NOMO-1 (cell line): ENCODE measurements around the gene DOK4.
A peak's percentile ranks its signal among the peaks of the same experiment; 100 is the strongest.

ENCODE experiments used
- DNase-seq, 2 experiments: peaks; one replicate each; lab custom pipeline; 2025; ENCODE audit not compliant: unreplicated experiment in 2 of 2; lab: John Stamatoyannopoulos, UW

DOK4 gene

DNA sequence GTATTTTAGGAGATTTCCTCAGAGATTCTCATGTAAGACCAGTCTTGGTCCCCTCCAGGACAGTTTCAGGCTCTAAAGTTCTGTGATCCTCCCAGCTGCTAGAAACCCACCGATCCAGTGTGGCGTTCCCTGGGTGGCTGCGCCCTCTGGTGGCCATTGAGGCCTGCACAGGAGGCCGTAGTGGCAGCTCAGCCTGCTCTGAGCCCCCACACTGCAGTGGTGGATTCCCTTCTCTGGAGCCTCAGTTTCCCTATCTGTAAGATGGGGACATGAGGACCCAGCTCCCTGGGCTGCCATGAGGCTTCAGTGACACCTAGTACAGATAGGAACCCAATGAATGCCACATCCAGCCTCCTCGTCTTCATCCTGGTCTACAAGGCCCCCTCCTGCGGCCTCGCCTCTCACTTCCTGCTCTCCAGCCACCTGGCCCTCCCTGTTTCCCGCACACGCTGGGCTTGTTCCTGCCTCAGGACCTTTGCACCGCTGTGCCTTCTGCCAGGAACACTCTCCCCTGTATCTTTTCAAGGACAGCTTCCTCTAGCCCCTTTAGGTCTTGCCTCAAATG, 33.6 kb upstream of the DOK4 start:
- peak; percentile 18 to 46 for DNase-seq

DNA sequence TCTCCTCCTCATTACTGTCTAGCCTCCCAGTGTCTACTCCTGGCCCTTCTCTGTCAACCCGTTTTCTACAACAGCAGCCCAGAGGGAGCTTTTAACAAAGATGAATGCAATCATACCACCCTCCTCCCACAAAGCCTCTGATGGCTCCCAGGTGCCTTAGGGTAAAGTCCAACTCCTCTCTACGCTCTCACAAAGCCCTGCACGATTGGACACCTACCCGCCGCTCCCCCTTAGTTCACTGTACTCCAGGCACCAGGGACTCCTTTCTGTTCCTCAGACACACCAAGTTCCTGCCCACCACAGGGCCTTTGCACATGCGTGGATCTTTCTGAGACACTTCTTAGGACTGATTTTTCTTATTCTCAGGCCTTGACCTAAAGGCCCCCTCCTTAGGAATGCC, 32.6 kb upstream of the DOK4 start:
- DNase-seq, result no peak

DNA sequence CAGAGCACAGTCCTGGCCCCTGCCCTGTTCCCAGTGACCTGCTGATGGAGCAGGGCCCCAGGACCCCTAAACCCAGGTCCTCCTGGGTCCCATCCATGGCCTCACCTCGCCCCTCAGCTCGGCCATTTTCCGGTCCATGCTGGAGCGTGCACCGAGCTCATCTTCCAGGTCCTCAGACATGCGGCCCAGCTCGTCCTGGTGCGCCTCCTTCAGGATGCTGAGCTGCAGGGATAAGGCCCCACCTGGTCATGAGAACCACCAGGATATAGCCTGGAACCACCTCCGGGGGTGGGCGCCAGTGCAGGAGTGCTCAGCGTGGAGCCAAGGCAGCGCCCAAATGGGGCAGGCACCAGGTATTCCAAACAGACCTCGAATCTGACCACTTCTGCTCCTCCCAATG, 32.2 kb upstream of the DOK4 start:
- no peak for DNase-seq

DNA sequence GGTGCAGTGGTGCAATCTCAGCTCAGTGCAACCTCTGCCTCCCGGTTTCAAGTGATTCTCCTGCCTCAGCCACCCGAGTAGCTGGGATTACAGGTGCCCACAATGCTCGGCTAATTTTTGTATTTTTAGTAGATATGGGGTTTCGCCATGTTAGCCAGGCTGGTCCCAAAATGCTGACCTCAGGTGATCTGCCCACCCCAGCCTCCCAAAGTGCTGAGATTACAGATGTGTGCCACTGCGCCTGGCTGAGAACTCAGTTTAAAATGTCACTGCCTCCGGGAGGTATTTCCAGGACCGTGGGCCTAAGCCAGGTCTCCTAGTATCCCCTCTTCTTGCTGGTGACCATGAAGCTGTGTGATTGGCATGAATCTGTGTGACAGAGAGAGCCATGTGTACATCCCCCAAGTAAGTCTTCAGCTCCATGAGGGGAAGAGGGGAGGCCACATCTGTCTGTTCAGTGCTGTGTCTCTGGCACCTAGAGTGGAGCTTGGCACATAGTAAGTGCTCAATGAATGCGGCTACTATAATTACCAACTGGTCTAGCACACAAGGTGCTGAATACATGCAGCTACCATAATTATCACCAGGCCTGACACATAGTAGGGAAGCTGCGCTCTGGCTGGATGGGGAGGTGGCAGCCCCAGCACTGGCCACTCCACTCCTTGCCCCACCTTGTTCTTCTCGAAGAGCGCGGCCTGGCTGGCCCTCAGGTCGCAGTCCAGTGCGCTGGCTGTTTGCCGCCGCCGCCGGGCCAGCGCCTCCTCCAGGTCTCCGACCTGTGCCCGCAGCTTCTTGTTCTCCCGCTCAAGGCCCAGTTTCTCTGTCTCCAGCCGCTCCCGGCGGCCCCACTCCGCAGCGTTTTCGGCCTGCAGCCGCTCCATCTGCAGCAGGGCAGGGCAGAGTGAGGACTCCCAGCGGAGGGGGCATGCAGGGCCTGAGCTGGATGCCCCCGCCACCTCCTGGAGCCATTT, 31.4 kb upstream of the DOK4 start:
- no peak for DNase-seq

DNA sequence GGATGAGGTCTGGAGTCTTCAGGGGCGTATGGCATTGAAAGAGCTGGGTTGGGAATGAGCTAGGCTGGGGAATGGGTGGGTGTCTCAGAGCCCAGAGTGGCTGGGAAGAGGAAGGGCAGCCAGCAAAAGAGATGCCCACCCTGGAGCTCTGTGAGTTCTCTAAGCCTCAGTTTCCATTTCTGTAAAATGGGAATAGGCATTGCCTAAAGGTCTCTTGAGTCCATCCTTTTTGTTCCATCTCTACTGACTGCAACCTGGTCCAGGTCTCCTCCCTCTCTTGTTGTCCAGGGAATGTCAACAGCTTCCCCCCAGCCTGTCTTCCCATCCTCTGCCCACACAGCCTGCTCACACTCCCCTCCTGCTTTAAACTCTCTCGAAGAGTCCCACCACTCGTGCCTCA, 30.5 kb upstream of the DOK4 start:
- DNase-seq, result no peak

DNA sequence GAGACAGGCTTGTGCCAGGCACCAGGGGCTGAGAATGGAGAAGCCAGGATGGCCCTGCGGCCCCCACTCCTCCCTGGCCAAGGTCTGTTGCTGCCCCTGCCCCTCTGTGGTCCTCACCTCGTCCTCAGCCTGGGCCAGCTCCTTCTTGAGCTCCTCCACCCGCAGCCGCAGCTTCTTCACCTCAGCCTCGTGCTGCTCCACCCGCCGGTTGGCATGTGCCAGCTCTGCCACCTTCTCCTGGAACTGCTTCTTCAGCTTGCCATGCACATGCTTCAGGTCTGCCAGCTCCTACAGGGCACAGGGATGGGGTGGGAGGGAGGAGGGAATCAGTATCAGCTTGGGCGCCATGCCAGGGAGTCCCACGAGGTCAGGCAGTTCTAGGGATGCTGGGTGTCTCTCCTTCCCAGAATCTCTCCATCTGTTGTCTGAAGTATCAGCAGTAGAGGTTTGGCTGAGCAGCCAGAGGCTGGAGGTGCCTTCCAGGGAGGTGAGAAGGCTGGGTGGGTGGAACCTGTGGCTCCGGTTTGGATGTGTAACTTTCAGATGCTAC, 30.0 kb upstream of the DOK4 start:
- no peak for DNase-seq

DNA sequence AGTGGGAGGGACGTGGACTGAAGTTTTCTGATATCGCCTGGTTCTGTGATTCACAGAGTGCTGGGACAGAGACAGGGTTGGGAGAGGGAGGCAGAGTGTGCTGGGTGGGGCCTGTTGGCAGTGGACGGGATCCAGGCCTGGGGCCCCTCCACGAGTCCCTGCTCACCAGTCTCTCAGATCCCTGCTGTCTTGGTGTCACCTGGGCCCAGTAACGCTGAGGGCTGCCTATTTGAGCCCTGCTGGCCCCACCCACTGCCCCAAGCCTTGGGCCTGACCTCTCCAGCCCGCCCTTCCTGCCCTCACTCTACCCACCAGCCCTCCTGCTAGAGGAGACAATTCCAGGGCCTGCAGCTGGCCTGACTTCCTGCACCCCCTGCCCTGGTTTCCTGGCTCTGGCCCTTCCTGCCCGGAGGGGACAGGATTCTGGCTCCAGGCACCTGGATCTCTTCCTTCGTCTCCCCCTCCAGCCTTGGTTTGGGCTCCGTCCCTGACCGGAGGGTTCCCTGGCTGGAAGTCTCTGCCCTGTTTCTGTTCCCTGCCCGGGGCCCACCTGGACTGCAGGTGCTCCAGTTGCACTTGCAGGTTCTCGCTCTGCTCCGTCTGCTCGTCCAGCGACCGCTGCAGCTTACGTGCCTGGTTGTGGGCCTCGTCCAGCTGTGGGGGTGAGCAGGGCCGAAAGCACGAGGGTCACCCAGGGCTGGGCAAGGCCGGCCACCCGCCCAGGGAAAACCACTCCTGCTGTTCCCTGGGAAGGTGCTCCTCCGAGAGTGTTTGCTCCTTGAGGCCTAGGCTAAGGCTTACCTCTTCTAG, 28.7 kb upstream of the DOK4 start:
- DNase-seq, result no peak

DNA sequence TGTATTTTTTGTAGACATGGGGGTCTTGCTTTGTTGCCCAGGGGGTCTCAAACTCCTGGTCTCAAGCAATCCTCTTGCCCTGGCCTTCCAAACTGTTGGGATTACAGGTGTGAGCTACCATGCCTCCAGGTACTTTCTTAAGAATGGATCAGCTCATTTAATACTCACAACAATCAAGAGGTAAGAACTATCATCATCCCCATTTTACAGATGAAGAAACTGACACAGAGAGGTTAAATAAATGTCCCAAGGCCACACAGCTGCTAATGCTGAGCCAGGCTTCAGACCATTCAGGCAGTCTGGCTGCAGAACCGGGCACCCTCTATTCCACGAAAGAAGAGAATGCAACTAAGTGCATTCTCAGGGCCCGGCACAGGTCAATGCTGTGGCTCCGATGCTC, 28.1 kb upstream of the DOK4 start:
- no peak for DNase-seq

DNA sequence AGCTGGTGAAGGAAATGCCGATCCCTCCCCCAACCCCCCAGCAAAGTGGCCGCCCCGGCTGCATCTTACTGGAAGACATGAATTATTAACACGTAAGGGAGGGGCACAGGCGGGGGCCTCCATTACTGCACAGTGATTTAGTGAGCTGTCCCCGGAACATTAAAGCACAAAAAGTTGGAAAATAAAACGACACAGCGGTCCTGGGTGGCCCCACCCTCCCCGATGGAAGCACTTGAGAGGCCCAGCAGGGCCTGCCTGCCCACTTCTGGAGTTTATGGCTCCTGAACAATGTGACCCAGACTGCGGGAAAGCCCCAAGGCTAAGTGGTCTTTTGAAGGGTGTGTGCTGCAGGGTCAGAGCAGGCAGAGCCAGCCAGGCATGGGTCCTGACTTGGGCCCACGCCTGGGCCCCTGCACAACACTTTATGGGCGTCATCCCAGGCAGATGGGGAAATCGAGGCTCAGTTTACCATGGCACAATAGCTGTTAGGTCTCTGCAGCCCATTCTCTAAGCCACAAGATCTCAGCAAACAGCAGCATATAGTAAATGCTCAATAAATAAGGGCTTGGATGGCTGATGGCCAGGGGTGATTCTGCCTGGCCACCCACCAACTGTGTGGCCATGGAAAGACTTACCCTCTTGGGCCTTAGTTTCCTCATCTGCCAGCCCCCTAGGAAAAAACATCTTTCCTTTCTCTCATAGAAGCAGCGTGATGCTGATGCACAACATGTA, 27.2 kb upstream of the DOK4 start:
- DNase-seq, result no peak

DNA sequence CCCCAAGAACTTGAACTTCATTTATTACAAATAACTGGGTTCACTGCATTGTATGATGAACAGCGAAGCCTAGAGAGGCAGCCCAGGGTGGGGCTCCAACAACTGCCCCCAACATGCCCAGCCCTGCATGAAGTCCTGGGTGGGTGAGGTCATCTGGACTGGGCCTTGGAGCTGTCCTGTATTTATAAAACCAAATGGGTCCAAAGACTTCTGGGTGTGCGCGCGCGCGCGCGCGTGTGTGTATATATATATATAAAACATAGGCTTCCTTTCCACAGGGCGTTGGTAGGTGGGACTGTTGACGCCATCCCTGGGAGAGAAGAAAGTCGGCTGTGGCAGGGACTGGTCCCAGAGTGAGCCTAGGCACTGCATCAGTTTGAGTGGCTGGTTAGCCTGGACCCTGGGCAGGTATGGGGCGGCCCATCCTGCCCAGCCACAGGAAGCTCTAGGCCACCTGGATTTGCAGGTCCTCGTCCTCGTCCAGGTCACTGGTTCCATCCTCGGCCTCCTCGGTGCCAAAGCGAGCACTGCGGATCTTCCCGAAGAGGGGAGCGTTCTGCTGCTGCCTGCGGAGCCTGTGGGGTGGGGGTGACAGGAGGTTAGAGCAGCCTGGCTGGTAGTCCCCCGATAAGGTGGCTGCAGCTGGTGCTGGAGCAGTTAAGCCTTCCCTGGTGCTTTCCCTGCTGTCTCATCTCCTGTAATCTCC, 26.2 kb upstream of the DOK4 start:
- no peak for DNase-seq

DNA sequence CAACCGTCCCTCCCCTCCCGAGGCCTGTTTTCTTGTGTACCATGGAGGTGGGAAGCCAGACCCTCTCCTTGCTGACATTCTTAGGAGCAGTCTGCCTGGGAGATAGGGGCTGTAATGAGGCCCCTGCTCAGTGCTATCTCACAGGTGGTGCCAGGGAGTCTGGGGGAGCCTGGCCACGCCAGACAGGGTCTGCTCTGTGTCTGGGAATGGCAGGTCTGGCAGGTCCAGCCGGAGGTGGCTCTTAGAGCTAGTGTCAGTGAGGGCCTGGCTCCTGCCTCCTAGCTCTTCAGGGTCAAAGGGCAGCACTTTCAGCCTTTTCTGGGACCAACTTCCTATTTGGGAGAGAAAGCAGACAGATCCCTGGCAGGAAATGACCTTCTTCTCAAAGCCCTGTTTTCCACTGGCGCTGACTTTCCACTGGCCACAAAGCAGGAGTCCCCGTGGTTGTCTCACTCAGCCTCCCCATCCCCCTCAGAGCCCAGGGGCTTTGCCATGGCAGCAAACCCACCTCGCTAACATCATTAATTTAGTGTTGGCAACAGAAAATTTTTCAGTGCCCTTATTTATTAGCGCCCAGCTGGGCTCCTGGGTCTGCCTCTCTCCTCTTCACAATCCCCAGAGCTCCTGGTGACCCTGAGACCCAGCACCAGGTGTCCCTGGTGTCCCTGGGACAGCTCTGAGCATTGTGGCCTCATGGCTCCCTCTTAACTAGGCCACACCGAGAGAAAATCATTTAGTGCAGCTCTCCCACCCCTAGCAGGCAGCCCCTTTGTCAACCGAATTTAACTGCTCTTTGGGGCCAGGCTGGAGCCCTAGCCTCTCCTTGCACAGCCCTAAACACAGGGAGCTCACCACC, 24.0 kb upstream of the DOK4 start:
- no peak for DNase-seq

DNA sequence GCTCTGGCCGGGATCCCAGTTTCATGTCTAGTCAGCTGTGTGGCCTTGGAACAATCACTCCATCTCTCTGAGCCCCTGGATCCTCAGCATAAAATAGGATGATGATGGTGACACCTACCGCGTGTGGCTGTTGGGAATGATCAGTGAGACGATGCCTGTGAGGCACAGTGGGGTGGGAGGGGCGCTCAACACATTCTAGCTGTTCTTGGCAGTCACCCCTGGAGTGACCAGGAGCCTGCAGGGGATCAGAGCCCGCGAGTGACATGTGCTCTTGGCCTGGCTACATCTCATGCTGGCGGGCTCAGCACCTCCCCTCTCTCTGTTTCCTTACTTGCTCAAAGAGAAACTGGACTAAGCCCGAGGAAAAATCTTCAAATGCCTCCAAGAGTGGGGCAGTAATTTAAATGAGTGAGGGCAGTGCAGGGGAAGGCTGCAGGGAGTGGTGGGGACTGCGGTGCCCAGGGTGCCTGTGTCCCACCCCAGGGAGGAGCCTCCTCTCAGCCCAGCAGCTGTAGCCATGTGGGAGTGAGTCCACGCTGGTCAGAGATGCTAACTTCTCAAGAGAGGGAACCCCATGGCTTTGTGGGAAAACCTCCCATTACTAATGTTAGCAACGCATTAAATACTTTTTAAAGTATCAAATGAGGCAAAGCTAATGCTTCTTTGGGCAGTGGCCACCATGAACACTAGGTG, 23.1 kb upstream of the DOK4 start:
- DNase-seq, result no peak

DNA sequence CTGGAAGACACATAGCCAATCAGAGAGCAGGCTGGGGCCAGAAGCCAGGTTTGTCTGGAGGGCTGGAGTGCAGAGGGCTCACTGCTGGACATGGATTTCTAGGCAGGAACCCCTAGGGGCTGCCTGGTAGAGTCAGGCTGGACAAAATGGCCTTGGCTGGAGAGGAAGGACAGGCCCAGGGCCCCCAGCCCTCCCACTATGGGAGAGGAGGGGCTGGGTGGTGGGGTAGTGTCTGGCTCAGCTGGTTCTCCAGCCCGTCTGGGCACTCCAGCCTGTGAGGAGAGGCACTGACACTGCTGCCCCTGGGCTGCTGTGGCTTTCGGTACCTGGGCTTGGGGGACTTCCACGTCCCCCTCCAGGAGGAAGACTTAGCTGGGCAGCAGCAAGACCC, 21.7 kb upstream of the DOK4 start:
- no peak for DNase-seq

DNA sequence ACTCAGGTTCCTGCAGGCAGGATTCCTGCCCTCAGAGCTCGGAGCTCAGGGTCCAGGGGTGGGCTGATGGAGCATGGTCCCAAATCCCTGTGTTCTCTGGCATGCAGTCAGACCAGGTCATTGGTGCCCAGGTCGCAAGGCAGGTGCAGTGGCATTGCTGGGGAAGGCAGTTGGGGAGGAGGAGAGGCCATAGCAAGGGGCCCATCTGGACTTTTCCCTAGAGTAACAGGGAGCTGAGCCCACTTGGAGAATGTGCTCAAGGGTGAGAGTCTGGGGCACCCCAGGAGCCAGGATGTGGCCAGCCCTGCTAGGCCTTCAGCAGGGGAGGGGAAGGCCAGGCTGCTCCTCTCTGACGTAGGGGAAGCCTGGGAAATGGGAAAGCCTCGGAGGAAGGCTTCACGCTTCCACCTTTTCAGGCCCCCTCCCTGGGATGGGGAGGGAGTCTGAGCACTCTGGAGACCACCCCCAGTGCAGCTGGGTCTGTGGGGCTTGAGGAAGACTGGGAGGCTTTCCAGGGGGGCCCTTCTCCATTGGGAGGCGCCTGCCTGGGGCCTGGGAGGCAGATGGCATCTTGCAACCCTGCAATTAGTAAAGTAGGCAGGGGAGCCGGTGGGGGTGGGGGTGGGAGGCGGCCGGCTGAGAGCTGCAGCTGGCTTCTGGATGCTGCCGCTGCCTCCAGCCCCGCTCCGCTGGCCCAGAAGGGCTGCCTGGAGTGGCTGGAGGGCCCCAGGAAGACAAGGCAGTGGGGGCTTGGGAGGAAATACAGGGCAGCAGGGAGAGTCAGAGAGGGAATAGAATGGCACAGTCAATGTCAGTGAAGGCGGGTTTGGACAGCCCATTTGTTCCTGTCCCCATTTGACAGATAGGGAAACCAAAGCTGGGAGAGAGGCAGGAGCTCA, 21.1 kb upstream of the DOK4 start:
- DNase-seq, result no peak

DNA sequence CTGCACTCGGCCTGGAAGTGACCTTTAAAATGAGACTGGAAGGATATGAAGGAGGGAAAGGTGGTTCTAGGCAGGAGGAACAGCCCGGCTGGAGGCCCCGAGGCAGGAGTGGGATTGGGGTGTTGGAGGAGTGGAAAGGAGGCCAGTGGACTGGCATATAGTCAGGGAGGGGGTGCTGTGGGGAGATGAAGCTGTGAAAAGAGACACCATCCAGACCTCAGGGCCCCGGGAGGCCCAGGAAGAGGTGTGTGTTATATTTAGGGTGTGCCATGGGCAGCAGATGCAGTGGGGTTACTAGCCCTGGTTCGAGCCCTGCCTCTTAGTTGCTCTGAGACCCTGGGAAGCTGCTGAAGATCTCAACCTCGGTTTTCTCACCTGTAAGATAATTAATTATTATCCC, 18.9 kb upstream of the DOK4 start:
- no peak for DNase-seq

DNA sequence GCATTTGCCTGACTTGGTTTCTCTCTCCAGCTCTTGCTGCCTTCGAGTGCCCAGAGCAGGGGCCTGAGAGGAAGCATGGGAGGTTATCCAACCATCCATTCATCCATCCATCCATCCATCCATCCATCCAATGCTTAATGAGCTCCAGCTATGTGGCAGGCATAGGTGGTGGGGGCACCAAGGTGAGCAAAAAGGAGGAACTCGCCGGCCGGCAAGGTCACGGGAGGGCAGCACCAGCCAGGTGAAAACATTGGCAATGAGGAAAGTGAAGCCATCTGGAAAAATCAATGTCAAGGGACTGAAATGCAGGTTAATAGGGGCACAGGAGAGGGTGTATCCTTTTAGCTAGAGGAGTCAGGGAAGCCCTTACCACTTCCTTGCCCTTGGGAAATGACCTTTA, 18.2 kb upstream of the DOK4 start:
- no peak for DNase-seq

DNA sequence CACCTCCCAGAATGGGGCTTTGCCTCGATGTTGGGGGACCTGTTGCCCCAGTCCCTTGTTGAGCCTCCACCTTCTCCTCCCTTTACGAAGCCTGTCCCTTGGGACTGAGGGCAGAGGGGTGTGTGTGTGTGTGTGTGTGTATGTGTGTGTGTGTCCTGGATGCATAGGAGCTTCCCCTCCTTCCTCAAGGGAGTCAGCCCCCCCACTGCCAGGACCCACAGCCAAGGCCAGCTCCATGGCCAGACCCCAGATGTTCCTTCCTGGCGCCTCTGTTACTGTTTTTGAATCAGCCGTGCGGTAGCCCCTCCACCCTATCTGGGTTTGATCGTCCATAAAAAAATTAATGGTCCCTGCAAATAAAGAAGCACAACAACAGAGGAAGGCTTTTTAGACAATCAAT, 17.7 kb upstream of the DOK4 start:
- DNase-seq, result no peak

DNA sequence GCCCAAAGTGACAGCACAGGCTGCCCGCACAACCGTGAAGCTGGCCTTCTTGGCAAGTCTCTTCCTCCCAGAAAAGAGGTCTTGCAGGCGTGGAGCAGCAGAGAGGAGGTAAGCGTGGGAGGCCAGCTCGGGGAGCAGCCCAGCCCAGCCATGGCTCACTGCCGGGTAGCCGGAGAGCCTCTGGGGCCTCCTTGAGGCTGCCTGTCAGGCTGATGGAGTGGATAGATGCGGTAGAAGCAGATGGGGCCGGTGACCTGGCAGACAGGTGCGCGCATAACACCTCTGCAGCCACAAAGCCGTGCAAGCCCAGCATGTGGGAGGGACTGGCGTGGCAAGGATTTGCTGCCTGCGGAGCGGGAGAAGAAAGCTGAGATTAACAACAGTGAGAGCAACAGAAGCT, 17.1 kb upstream of the DOK4 start:
- no peak for DNase-seq
